Anterior cingulate cortex (tissue), 58 donors: ENCODE results near the gene CLSTN1.

Source experiments
- DNase-seq, 58 donors: peaks; one replicate each; lab custom pipeline; 2025; lab: John Stamatoyannopoulos, UW

Gene CLSTN1

DNA sequence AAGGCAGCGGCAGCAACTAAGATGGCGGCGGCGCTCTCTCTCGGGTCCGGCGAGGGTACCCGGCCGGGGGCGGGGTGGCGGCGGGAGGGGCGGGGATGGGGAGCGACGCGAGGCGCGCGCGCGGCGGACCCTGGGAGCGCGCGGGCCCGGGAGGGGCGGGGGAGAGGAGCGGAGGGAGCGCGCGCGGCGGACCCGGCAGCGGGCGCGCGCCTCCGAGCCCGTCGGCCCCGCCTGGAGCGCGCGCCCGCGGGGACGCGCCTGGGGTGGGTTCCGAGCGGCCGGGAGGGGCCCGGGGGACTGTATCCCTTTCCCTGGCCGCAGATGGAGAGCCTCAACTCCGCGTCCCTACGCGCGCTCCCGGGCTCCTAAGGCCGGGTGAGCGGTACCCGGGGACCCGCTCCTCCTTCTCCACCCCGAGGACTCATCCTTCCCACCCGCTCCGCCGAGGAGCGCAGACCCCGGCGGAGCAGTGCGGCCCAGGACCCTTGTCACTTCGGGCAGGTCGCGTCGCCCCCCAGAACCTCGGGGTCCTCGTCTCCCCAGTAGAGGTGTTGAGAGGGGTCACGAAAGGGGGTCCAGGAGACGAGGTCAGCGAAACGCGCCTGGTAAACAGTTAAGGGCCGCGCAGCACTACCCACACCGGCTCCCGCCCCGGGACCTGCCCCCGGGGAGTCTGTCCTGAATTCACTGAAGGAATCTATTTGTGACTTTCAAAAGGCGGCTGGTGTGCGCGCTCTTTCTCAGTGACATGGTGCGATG is at the start of gene CLSTN1:
TSS of gene CLSTN1 (minus strand) at position 23 of the 759 bp plus-strand sequence. CDS start 232 bp downstream, outside the sequence.
- peak; percentile 40 to 93 (median 85) for DNase-seq

DNA sequence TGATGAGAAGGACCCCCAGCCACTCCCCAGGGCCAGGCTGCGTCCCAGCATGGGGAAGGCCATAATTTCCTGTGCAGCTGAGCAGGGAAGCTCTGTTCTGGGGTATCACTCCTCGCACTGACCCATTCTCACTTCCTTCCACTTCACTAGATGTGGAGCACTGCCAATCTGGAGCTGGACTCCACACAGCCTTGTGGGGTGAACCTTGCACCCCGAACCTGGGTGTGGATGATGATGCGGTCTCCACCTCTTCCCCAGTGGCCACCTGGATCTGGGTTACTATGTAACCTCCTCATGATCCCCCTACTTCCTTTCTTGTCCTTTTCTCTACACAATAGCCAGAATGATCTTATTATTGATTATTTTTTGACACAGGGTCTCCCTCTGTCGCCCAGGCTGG is 49.6 kb upstream of the CLSTN1 start:
- DNase-seq: no peak

DNA sequence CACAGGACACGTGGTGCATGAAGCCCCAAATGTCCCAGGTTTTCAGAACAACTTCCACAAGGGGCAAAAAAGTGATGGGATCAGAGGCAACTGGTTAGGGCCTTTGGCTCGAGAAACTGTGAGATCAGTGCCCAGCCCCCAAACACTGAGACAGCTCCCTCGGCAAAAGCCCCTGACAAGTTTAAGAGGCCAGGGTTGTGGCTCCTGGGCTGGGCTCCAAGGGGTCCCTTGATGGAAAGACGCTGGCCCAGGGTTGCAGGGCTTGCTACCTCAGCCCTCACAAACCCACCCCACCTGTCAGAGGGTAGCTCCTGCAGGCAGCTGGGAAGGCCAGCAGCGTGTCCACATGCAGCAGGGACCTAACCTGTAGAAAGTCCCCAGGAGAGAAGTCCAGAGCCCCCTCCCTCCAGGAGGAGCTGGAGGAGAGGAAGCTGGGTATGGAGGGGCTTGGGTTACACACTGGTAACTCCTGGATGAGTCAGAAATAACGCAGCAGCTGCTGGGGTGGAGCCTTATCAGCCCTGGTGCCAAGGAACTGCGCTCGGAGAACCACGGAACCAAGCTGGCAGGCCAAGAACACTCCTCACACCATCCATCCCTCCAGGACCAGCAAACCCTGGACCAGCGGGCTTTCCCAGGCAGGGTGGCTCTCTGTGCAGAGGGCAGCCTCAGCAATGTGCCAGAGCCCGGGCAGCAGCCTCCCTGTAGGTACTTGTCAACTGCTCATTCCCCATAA is 48.8 kb upstream of the CLSTN1 start:
- peak in 3 of 58 donors; percentile 10 to 23 (median 18) for DNase-seq

DNA sequence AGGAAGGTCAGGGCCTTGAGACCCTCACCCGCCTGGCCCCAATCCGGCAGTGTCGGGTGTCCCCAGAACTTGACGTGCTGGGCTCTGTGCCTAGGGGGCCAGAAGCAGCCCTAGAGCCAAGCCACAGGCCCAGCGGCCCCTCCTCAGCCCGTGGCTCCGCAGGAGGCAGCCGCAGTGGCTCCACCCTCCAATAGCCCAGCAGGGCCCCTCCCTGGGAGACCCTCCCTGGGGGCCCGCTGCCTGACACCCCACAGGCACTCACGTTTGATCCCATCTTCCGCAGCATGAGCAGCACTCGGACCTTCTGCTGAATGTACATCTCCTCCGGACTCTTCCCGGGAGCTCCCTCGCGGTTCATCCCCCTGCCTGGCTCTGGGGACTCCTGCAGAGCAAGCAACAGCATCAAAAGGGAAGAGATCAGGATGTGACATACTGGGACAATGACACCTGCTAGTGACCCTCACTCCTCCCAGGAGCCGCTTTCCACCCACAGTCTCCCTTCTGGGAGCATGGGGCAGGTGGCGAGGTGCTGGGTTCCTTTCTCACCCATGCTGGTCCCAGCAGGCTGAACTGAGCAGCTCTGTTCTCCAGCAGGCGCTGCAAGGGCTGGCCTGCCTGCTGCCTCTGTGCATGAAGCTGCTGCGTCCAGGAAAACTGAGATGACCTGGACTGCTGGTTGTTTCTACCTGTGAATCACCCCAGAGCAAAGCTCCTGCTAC is 48.1 kb upstream of the CLSTN1 start:
- no peak for DNase-seq

DNA sequence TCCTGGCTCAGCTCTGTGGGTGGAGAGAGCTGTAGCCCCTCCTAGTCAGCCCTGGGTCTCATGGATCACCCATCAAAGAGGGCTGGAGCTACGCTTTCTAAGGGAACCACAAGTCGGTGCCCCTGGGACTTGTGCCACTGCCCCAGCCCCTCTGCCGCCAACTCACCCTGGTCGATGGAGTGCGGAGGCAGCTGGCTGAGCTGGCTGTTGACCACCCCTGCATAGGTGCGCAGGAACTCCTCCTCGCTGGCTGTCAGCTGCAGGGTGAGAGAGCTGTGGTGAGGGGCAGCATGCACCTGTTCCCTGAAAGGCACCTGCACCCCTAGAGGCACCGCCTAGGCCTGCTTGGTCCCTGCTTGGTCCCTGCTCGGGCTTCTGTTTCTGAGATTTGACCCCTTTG is 47.3 kb upstream of the CLSTN1 start:
- DNase-seq: no peak

DNA sequence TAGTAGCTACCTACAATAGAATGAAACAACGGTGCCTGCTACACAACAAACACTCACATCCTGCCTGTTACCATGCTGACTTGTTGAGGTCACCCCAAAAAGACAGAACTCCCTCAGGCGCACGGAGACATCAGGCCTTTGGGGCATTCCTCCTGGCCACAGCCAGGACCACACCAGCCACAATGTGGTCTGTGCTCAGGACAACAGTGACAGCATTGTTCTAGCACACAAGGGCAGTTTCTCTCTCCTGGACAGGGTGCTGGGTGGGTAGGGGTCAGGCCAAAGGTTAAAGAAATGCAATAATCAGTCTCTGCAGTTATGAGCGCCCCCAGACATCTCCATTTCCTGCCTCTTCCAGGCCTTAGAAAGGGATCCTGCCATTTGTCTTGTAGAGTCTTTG is 46.8 kb upstream of the CLSTN1 start:
- no peak for DNase-seq

DNA sequence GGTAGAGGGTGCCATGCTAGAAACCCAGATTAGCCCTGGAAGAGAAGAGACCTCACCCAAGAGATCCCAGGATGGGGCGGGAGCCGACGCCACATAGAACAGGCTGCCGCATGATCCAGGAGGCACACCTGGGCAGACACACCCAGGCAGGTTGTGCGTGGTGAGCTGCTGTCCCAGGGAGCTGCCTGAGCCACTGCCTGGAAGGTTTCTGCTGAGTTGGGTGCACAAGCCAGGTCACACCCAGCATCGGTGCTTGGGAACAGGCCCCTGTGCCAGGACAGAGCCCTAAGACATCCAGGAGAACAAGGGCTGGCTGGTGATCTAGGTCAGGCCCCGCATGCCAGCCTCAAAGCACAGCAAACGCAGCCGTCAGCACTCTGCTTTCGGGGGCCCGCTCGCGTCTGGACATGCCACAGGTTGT is 46.1 kb upstream of the CLSTN1 start:
- DNase-seq: no peak

DNA sequence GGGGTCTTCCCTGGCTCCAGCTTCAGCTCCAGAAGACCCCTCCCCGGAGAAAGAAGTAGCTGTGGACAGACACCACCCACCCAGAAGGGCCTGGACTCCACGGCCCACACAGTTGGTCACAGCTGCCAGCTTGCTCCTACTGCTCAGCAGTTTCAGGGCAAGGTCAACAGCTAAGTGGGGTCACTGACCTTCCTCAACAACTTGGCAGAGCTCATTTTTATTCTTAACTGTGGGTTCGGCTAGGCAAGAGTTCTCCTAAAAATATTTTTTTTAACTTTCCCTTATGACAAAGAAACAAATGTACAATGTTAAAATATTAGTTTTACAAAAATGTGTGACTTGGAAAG is 44.5 kb upstream of the CLSTN1 start:
- DNase-seq: no peak

DNA sequence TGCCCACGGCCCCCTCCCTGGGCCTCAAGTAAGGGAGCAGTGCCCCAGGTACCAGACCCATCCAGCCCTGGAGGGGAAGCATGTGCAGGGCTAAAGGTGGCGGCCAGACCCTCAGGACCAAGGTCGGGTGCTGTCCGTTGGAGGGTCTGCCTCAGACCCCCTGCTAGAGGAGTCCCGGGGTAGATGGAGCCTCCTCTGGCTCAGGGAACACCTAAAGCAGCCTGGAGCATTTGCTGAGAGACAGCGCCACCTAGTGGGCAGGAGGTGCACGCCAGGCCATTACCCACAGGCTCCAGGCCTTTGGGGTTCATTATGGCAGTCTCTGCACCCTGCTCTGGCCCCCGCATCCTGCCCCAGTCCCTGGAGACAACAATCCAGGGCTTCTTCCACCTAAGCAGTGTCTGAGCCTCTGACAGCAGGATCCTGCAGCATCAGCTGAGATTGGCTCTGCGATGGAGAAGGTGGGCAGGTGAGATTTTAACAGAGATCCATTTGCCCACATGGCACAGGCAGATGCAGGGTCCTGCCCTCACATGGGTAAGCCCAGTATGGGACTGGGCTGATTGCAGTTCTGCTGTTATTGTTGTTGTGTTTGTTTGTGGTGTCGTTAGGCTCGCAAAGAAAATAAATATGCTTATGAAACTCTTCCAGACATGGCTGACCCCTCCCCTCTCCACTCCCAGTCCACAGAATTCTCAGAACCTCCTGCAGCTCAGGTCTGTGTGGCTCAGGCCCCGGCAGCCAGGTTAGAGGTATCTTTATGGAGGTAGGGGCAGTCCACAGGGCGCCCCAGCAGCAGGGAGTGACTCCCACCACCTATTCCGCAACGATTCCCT is 43.9 kb upstream of the CLSTN1 start:
- peak in 53 of 58 donors; percentile 28 to 91 (median 62) for DNase-seq

DNA sequence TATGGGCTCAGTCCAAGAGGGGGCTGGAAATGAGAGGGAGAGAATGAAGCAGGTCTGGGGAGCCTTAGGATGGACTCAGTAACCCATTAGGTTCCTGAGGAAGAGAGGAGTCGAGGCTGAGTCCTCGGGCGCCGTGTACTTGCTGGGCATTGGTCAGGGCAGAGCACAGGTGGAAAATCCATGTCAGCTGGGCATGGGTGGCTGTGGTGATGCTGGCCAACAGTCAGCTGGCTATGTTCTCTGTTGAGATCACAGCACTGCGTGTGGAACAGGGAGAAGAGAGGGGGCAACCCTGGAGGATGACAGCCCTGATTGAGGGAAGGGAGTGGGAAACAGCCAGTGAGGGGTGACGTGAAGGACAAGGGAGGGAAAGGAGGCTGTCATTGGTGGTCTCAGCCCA is 43.1 kb upstream of the CLSTN1 start:
- no peak for DNase-seq

DNA sequence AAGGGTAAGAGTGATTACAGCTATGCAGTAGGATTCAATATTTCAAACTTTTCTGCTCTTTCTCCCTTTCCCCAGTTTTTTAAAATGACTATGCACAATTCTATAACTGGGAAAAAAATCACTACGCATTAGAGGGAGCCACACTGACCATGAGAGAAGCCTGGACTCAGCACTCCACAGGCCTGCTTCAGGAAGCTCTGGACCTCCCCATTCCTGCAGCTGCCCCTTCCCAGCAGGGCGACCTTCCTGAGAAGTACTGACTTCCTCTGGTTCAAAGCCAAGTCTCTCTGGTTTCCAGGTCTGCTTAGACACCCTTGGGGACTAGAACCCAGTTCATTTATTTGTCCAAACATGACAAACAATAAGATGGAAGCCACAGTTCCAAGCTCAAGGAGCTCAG is 42.0 kb upstream of the CLSTN1 start:
- no peak for DNase-seq

DNA sequence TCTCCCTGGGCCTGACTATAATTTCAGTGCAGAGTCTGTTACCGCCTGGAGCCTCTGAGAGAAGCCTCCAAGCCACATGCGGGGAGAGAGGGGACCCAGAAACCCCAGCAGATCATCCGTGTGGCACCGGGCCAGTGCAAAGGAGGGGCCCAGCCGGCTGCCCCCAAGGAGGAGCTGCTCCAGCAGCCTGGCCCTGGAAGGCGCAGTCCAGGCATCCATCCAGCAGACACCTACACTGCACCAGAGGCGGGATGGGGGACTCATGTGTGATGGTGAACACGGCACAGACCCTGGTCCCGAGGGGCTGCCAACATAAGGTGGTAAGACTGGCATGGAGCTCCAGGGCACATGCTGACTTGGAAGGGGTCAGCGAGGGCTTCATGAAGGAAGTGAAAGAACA is 39.6 kb upstream of the CLSTN1 start:
- no peak for DNase-seq

DNA sequence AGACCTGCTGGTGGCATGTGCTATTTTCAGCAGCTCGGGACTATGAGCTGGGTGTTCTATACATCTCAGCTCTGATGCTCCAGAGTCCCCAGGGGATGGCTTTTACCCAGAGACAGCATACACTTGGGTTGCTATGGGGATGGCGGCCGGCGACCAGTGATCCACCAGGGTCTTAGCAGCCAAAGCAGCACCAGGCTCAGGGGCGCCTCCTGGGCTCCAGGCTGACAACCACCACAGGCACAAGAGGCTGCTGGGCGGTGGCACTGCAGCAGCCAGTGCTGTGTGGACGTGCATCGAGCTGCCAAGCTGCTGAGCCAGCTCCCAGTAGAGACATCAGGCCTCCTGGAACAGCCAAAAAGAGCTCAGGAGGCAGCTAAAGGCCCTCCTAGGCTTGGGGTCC is 37.6 kb upstream of the CLSTN1 start:
- DNase-seq: peak in 3 of 58 donors; percentile 13 to 63 (median 33)

DNA sequence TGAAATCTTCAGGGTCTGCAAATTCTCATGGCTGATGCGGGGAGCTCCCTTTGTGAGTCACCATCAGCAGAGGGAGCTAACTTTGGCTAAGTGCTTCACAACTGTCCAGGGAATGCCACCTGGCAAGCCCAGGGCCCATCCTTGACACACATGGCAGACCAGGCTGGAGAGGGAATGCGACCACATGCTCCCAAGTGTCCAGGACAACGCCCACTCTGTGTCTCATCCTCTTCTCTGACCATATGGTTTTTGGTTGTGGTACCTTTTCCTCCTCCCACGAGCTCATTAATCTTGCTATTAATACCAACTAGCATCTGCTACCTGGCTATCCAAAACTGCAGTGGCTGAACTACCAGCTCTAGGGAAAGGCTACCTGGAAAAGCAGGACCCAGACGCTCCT is 37.1 kb upstream of the CLSTN1 start:
- DNase-seq: peak in 1 of 58 donors; percentile 61

DNA sequence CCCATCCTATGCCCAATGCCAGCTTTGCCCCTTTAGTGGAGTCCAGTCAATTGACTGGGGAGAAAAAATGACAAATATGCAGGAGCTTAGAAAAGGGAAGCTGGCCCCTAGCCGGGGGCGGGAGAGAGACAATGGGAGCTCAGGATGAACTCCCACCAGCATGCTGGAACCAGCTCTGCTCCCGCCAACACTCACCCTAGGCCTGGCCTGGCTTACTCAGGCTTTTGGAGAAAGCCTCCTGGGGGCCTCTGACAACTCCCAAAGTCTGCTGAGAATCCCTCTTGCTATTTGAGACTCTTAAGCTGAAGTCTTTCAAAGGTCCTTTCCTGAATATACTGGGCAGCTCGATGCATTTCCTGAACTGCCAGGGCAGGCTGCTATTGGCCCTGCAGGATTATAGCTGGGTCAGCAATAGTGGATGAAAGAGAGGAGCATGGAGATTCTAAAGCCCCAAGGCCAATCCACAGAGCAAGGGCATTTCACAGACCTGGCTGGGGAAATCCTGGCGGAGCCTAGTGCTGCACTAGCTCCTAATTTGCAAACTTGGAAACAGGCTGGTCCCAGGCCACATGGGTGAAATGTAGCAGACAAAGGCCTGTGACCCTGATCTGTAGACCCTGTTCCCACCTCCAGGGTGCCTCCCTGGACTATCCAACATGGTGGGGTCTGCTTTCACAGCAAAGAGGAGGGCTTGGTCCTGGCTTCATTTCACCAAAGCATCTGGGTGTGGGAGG is 35.7 kb upstream of the CLSTN1 start:
- no peak for DNase-seq

DNA sequence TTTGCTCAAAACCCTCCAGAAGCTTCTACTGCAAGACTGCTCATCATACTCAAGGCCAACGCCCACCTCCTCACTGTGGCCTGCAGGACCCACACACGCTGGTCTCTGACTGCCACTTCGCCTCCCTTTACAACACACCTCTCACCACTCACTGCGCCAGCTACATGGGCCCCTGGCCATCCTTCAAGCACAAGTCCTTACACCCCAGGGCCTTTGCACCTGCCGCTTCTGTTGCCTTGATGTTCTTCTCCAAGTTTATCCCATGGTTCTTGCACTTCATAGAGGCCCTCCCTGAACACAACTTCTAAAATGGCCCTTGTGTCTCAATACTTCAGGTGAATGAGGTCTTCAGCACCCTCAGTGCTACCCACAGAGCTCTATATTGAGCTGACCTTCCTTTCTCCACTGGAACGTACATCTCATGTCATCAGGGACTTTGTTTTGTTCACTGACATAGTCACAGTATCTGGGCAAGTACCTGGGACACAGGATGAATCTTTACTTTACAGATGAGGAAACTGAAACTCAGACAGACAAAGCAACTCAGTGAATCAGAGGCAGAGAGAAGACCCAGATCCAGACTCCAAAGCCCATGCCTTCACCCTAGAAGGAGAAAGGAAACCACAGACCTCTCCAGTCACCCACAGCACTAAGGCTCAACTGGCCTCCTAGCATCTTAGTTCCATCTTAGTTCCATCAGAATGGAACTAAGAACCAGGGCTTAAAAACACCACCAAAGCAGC is 34.7 kb upstream of the CLSTN1 start:
- no peak for DNase-seq

DNA sequence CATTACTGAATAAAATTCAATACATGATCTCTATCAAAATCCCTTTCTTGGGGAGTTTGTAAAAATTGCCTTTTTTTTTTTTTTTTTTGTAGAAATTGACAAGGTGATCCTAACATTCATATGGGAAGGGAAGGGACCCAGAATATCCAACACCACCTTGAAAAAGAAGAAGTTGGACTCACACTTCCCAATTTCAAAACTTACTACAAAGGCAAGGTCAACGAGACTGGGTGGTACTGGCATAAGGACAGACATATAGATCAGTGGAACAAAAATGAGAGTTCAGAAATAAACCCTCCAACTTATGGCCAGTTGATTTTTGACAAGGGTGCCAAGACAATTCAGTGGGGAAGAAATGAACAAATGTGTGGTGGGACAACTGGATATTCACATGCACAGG is 31.4 kb upstream of the CLSTN1 start:
- DNase-seq: no peak

DNA sequence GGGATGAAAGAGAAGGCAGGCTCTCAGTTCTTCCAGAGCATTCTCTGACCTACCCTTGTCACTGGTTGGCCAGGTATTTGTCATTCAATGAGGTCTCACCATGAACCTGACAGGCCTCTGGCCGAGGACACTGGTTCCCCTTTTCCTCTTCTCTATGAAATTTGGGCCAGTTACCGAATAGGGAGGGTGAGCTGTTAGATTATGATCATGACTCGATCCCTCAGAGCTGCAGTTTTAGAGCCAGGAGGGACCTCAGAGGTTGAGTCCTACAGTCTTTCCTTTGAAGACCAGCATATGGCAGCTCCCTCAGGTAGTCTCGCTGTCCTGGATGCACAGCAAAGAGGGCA is 29.5 kb upstream of the CLSTN1 start:
- DNase-seq: no peak
